ENCODE data around the gene ANKS1B. TPM values are rescaled to one million over a fixed set of nuclear protein-coding genes. Genes with fewer than 3 reads are reported as not detected.

The ANKS1B gene
- total RNA-seq, 1 experiment from 2014 or later = 5.8 TPM

DNA sequence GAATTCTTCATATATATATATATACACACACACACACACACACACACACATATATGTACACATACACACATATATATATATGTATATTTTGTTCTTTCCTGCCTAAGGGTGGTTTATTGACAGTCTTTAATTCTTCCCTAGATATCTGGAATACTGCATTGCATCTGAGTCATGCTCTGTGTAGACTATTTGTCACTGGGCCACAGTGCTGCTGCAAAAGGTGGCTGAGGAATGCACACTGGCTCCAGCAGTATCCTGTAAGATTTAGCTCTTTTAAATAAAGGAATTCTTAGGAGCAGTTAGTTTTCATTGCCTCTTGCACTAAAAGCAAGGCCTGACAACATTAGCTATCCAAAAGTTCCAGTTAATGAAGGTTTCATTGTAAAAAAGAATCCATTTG, 1138.8 kb downstream of the ANKS1B start:
- no peak overlapping the region for H3K27ac Mint-ChIP-seq
- no peak for TF ChIP-seq TP53 (CRISPR knock-in tag; IDR thresholded peaks at IDR 0.05)
- no peak for TF ChIP-seq IRF2 (CRISPR knock-in tag; IDR thresholded peaks at IDR 0.05; ENCODE audit: borderline replicate concordance, low read depth)
- TF ChIP-seq RORB (CRISPR knock-in tag; IDR thresholded peaks at IDR 0.05) = no peak
- TF ChIP-seq, protein P1, sequence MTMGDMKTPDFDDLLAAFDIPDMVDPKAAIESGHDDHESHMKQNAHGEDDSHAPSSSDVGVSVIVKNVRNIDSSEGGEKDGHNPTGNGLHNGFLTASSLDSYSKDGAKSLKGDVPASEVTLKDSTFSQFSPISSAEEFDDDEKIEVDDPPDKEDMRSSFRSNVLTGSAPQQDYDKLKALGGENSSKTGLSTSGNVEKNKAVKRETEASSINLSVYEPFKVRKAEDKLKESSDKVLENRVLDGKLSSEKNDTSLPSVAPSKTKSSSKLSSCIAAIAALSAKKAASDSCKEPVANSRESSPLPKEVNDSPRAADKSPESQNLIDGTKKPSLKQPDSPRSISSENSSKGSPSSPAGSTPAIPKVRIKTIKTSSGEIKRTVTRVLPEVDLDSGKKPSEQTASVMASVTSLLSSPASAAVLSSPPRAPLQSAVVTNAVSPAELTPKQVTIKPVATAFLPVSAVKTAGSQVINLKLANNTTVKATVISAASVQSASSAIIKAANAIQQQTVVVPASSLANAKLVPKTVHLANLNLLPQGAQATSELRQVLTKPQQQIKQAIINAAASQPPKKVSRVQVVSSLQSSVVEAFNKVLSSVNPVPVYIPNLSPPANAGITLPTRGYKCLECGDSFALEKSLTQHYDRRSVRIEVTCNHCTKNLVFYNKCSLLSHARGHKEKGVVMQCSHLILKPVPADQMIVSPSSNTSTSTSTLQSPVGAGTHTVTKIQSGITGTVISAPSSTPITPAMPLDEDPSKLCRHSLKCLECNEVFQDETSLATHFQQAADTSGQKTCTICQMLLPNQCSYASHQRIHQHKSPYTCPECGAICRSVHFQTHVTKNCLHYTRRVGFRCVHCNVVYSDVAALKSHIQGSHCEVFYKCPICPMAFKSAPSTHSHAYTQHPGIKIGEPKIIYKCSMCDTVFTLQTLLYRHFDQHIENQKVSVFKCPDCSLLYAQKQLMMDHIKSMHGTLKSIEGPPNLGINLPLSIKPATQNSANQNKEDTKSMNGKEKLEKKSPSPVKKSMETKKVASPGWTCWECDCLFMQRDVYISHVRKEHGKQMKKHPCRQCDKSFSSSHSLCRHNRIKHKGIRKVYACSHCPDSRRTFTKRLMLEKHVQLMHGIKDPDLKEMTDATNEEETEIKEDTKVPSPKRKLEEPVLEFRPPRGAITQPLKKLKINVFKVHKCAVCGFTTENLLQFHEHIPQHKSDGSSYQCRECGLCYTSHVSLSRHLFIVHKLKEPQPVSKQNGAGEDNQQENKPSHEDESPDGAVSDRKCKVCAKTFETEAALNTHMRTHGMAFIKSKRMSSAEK (CRISPR knock-in tag; IDR thresholded peaks at IDR 0.05; ENCODE audit: borderline replicate concordance) = no peak
- TF ChIP-seq ZNF425 (CRISPR knock-in tag; conservative IDR thresholded peaks at IDR 0.05) = no peak
- TF ChIP-seq NFATC4 (CRISPR knock-in tag; IDR thresholded peaks at IDR 0.05) = no peak
- no peak for TF ChIP-seq CBFB (CRISPR knock-in tag; IDR thresholded peaks at IDR 0.05; ENCODE audit: low read depth)
- TF ChIP-seq ZNF512 (CRISPR knock-in tag; IDR thresholded peaks at IDR 0.05; ENCODE audit: borderline replicate concordance) = no peak
- ATAC-seq (peak; percentile 58), DNase-seq (ENCODE audit: low spot score) (no peak)
- peaks cover 10% of the 10 kb centered on the region for H3K4me1 Mint-ChIP-seq
- no peaks in the 10 kb centered on the region for H3K36me3 Mint-ChIP-seq
- H3K4me3 Mint-ChIP-seq = no peak overlapping the region
- H3K27me3 Mint-ChIP-seq (ENCODE audit: low read depth) = no peaks in the 10 kb centered on the region; the same call in 1 of the 2 replicates
- POLR2A ChIA-PET = no interaction called here
- peaks cover 10% of the 10 kb centered on the region for H3K9me3 Mint-ChIP-seq
- CTCF ChIA-PET = interaction anchor here (1.4 kb wide), 1 partner anchor 8 kb away, joined by 6 read pairs; no protein-coding TSS in a partner anchor

GRCh38 chr12:98840325-98840724, 1144.4 kb downstream of the ANKS1B start:
- no peak for ATAC-seq
- no peaks in the 10 kb centered on the region for H3K36me3 Mint-ChIP-seq
- peaks cover 13% of the 10 kb centered on the region for H3K9me3 Mint-ChIP-seq
- H3K4me1 Mint-ChIP-seq = peaks cover 16% of the 10 kb centered on the region
- DNase-seq (ENCODE audit: low spot score) = no peak
- POLR2A ChIA-PET = no interaction called here
- no peaks in the 10 kb centered on the region for H3K27me3 Mint-ChIP-seq (ENCODE audit: low read depth)
- CTCF ChIA-PET = interaction anchor here (0.8 kb wide), 1 partner anchor 158 kb away, joined by 3 read pairs; no protein-coding TSS in a partner anchor
- no peak overlapping the region for H3K27ac Mint-ChIP-seq
- H3K4me3 Mint-ChIP-seq = no peak overlapping the region
- TF ChIP-seq, protein P2, sequence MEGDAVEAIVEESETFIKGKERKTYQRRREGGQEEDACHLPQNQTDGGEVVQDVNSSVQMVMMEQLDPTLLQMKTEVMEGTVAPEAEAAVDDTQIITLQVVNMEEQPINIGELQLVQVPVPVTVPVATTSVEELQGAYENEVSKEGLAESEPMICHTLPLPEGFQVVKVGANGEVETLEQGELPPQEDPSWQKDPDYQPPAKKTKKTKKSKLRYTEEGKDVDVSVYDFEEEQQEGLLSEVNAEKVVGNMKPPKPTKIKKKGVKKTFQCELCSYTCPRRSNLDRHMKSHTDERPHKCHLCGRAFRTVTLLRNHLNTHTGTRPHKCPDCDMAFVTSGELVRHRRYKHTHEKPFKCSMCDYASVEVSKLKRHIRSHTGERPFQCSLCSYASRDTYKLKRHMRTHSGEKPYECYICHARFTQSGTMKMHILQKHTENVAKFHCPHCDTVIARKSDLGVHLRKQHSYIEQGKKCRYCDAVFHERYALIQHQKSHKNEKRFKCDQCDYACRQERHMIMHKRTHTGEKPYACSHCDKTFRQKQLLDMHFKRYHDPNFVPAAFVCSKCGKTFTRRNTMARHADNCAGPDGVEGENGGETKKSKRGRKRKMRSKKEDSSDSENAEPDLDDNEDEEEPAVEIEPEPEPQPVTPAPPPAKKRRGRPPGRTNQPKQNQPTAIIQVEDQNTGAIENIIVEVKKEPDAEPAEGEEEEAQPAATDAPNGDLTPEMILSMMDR (IDR thresholded peaks at IDR 0.05) = no peak
- TF ChIP-seq, protein P3, sequence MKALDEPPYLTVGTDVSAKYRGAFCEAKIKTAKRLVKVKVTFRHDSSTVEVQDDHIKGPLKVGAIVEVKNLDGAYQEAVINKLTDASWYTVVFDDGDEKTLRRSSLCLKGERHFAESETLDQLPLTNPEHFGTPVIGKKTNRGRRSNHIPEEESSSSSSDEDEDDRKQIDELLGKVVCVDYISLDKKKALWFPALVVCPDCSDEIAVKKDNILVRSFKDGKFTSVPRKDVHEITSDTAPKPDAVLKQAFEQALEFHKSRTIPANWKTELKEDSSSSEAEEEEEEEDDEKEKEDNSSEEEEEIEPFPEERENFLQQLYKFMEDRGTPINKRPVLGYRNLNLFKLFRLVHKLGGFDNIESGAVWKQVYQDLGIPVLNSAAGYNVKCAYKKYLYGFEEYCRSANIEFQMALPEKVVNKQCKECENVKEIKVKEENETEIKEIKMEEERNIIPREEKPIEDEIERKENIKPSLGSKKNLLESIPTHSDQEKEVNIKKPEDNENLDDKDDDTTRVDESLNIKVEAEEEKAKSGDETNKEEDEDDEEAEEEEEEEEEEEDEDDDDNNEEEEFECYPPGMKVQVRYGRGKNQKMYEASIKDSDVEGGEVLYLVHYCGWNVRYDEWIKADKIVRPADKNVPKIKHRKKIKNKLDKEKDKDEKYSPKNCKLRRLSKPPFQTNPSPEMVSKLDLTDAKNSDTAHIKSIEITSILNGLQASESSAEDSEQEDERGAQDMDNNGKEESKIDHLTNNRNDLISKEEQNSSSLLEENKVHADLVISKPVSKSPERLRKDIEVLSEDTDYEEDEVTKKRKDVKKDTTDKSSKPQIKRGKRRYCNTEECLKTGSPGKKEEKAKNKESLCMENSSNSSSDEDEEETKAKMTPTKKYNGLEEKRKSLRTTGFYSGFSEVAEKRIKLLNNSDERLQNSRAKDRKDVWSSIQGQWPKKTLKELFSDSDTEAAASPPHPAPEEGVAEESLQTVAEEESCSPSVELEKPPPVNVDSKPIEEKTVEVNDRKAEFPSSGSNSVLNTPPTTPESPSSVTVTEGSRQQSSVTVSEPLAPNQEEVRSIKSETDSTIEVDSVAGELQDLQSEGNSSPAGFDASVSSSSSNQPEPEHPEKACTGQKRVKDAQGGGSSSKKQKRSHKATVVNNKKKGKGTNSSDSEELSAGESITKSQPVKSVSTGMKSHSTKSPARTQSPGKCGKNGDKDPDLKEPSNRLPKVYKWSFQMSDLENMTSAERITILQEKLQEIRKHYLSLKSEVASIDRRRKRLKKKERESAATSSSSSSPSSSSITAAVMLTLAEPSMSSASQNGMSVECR (CRISPR knock-in tag; IDR thresholded peaks at IDR 0.05; ENCODE audit: borderline replicate concordance) = no peak
- TF ChIP-seq JUN (CRISPR knock-in tag; IDR thresholded peaks at IDR 0.05) (no peak), CREB1 (CRISPR knock-in tag; IDR thresholded peaks at IDR 0.05) (no peak), FOXK1 (CRISPR knock-in tag; IDR thresholded peaks at IDR 0.05) (no peak), SMAD3 (CRISPR knock-in tag; IDR thresholded peaks at IDR 0.05; ENCODE audit: borderline replicate concordance) (no peak), MLX (CRISPR knock-in tag; IDR thresholded peaks at IDR 0.05) (no peak)
- TF ChIP-seq, protein P4, sequence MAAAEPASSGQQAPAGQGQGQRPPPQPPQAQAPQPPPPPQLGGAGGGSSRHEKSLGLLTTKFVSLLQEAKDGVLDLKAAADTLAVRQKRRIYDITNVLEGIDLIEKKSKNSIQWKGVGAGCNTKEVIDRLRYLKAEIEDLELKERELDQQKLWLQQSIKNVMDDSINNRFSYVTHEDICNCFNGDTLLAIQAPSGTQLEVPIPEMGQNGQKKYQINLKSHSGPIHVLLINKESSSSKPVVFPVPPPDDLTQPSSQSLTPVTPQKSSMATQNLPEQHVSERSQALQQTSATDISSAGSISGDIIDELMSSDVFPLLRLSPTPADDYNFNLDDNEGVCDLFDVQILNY (CRISPR knock-in tag; IDR thresholded peaks at IDR 0.05) = no peak
